Measurements from ENCODE around the gene PSMB11. TPM values are rescaled to one million over a fixed set of nuclear protein-coding genes. Genes with fewer than 3 reads are reported as not detected.

Gene PSMB11
- total and polyA plus RNA-seq, 10 of the 15 experiments (the other 5 are each of a cell fraction or from before 2014, with no cell fraction given), result not detected

GRCh38 chr14:23006544-23007419, 35.2 kb upstream of the PSMB11 start (continued):
- TF ChIP-seq ZNF687 (IDR thresholded peaks at IDR 0.05) (peak; percentile 69), FOS (IDR thresholded peaks at IDR 0.05; ENCODE audit: borderline replicate concordance, extremely low read depth, insufficient read length) (peak; percentile 77), RFX5 (IDR thresholded peaks at IDR 0.05; ENCODE audit: low read depth, low read length) (peak; percentile 48; the same call in 1 of the 2 replicates), POLR2AphosphoS2 (IDR thresholded peaks at IDR 0.05; ENCODE audit: low read depth, low read length) (peak; percentile 88), CHD4 (IDR thresholded peaks at IDR 0.05) (no peak), HDGF (IDR thresholded peaks at IDR 0.05) (0 out of 2 replicates have a peak, but pooled peaks have one; percentile 61), IKZF2 (IDR thresholded peaks at IDR 0.05) (peak; percentile 48 to 66; a peak in 2 of 4 replicates), MXI1 (IDR thresholded peaks at IDR 0.05; ENCODE audit: low read depth, low read length) (peak; percentile 78; the same call in 1 of the 2 replicates), NFIC (IDR thresholded peaks at IDR 0.05; ENCODE audit: low read depth, low read length) (no peak), RBBP5 (conservative IDR thresholded peaks at IDR 0.05) (no peak), PAX5 (IDR thresholded peaks at IDR 0.05; ENCODE audit: borderline replicate concordance, low read depth, low read length) (peak; percentile 29; the same call in 1 of the 2 replicates), RUNX3 (IDR thresholded peaks at IDR 0.05; ENCODE audit: low read length) (peak; percentile 44; the same call in 1 of the 2 replicates), ESRRA (IDR thresholded peaks at IDR 0.05; ENCODE audit: low read length) (peak; percentile 60; the same call in 1 of the 2 replicates), EED (IDR thresholded peaks at IDR 0.05; ENCODE audit: low read depth) (no peak), CHD2 (IDR thresholded peaks at IDR 0.05; ENCODE audit: borderline replicate concordance, low read depth, low read length) (peak; percentile 88; the same call in 1 of the 2 replicates), DPF2 (IDR thresholded peaks at IDR 0.05) (peak; percentile 96), TBL1XR1 (IDR thresholded peaks at IDR 0.05; ENCODE audit: low read depth, low read length) (no peak; the same call in 1 of the 2 replicates), IKZF1 (conservative IDR thresholded peaks at IDR 0.05) (peak; percentile 84), TCF12 (IDR thresholded peaks at IDR 0.05; ENCODE audit: low read depth, low read length) (no peak; the same call in 1 of the 2 replicates), ZSCAN29 (IDR thresholded peaks at IDR 0.05) (peak; percentile 100), MTA2 (IDR thresholded peaks at IDR 0.05; ENCODE audit: low read depth) (0 out of 2 replicates have a peak, but pooled peaks have one; percentile 18), HCFC1 (IDR thresholded peaks at IDR 0.05; ENCODE audit: low read length) (peak; percentile 33; the same call in 1 of the 2 replicates)
- TF ChIP-seq, protein P1, sequence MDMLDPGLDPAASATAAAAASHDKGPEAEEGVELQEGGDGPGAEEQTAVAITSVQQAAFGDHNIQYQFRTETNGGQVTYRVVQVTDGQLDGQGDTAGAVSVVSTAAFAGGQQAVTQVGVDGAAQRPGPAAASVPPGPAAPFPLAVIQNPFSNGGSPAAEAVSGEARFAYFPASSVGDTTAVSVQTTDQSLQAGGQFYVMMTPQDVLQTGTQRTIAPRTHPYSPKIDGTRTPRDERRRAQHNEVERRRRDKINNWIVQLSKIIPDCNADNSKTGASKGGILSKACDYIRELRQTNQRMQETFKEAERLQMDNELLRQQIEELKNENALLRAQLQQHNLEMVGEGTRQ (IDR thresholded peaks at IDR 0.05; ENCODE audit: borderline replicate concordance, low read depth, low read length), result no peak
- TF ChIP-seq, protein P2, sequence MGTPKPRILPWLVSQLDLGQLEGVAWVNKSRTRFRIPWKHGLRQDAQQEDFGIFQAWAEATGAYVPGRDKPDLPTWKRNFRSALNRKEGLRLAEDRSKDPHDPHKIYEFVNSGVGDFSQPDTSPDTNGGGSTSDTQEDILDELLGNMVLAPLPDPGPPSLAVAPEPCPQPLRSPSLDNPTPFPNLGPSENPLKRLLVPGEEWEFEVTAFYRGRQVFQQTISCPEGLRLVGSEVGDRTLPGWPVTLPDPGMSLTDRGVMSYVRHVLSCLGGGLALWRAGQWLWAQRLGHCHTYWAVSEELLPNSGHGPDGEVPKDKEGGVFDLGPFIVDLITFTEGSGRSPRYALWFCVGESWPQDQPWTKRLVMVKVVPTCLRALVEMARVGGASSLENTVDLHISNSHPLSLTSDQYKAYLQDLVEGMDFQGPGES (IDR thresholded peaks at IDR 0.05), result peak; percentile 85
- TF ChIP-seq, protein P3, sequence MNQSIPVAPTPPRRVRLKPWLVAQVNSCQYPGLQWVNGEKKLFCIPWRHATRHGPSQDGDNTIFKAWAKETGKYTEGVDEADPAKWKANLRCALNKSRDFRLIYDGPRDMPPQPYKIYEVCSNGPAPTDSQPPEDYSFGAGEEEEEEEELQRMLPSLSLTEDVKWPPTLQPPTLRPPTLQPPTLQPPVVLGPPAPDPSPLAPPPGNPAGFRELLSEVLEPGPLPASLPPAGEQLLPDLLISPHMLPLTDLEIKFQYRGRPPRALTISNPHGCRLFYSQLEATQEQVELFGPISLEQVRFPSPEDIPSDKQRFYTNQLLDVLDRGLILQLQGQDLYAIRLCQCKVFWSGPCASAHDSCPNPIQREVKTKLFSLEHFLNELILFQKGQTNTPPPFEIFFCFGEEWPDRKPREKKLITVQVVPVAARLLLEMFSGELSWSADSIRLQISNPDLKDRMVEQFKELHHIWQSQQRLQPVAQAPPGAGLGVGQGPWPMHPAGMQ (IDR thresholded peaks at IDR 0.05; ENCODE audit: borderline replicate concordance), result 0 out of 2 replicates have a peak, but pooled peaks have one; percentile 24
